Spinal cord (tissue), 10 donors: ENCODE measurements around the gene RPL13. TPM values are rescaled to one million over a fixed set of nuclear protein-coding genes. Genes with fewer than 3 reads are reported as not detected.

Source experiments
- DNase-seq, 6 donors: peaks; one replicate each; pipeline versions ENCODE4 v3.0.0 to v3.0.0-alpha.2; 2013 to 2015; ENCODE audit warnings: low spot score in 6 of 6, low read depth in 4 of 6
- H3K27ac ChIP-seq: one replicate; pipeline ENCODE4 v1.5.1; 2013; ENCODE audit warnings: low read depth, low read length, control low read depth
- H3K27me3 ChIP-seq: one replicate; pipeline ENCODE4 v1.6.1; 2013; ENCODE audit warnings: low read length; ENCODE audit not compliant: control insufficient read depth, insufficient read depth
- H3K36me3 ChIP-seq: one replicate; pipeline ENCODE4 v1.6.1; 2013; ENCODE audit warnings: low read length; ENCODE audit not compliant: control insufficient read depth, insufficient read depth
- H3K4me1 ChIP-seq: one replicate; pipeline ENCODE4 v1.6.1; 2013; ENCODE audit warnings: low read length; ENCODE audit not compliant: control insufficient read depth, insufficient read depth
- H3K4me3 ChIP-seq: one replicate; pipeline ENCODE4 v1.5.1; 2013; ENCODE audit warnings: low read depth, low read length, control low read depth
- H3K9me3 ChIP-seq: one replicate; pipeline ENCODE4 v1.6.1; 2013; ENCODE audit warnings: low read length; ENCODE audit not compliant: control insufficient read depth, insufficient read depth
- WGBS: methylation state at CpG from one replicate; pipeline ENCODE4 v1.1.5; 2013; ENCODE audit warnings: missing lambda C conversion rate; ENCODE audit not compliant: insufficient coverage; 5-methylcytosine and 5-hydroxymethylcytosine counted together
- polyA plus RNA-seq, 2 donors: library from polyadenylated mRNA; unstranded; fragments of 120-200 nt; gene quantifications; one replicate each; pipeline ENCODE4 v1.2.1, GENCODE V29; 2013; ENCODE audit not compliant: insufficient read length in 2 of 2
- total RNA-seq, 2 donors: library from RNA; depleted of rRNA in 1 of 2; stranded (reverse); fragments of 120-200 nt in 1 of 2; fragments of >200 nt in 1 of 2; gene quantifications; one replicate each; pipeline versions ENCODE4 v1.2.3 to v1.2.4, GENCODE V29; 2013 to 2014
- donor health status: healthy.

The RPL13 gene
- total and polyA plus RNA-seq, 4 donors, result 1,019 to 2,411 (median 1,920) TPM

- peaks cover 72% of the 10 kb centered on the region for H3K4me1 ChIP-seq
- no peaks in the 10 kb centered on the region for H3K27me3 ChIP-seq
Measured at GRCh38 chr16:89561142-89561883, 831 bp downstream of the RPL13 start.

GRCh38 chr16:89561884-89562599 lies 1.6 kb downstream of the RPL13 start:
- Histone ChIP-seq H3K27ac (no peak overlapping the region), H3K4me1 (peaks cover 67% of the 10 kb centered on the region), H3K9me3 (no peaks in the 10 kb centered on the region), H3K27me3 (no peaks in the 10 kb centered on the region), H3K36me3 (peaks cover 57% of the 10 kb centered on the region), H3K4me3 (peak overlapping the region; percentile 78)
- WGBS, result 78% methylated on average over 12 of the region's 23 CpGs
- no peak for DNase-seq

More at GRCh38 chr16:89561142-89561883, 831 bp downstream of the RPL13 start:
- H3K36me3 ChIP-seq, result peaks cover 62% of the 10 kb centered on the region
- DNase-seq, result no peak
- H3K27ac ChIP-seq, result no peak overlapping the region
- peak overlapping the region; percentile 78 for H3K4me3 ChIP-seq
- no peaks in the 10 kb centered on the region for H3K9me3 ChIP-seq
- WGBS, result 4% methylated on average over 56 of the region's 58 CpGs

GRCh38 chr16:89562939-89563338 lies 2.5 kb downstream of the RPL13 start:
- Histone ChIP-seq H3K36me3 (peaks cover 58% of the 10 kb centered on the region), H3K4me1 (peaks cover 58% of the 10 kb centered on the region), H3K4me3 (no peak overlapping the region), H3K27me3 (no peaks in the 10 kb centered on the region), H3K27ac (no peak overlapping the region), H3K9me3 (no peaks in the 10 kb centered on the region)
- 63% methylated on average over 12 of the region's 12 CpGs for WGBS
- DNase-seq, result no peak

- no peak overlapping the region for H3K27ac ChIP-seq
Measured at GRCh38 chr16:89563639-89564392, 3.3 kb downstream of the RPL13 start.

GRCh38 chr16:89564476-89565255 lies 4.2 kb downstream of the RPL13 start:
- H3K36me3 ChIP-seq, result peaks cover 60% of the 10 kb centered on the region
- no peak overlapping the region for H3K4me3 ChIP-seq
- H3K27me3 ChIP-seq, result no peaks in the 10 kb centered on the region
- no peaks in the 10 kb centered on the region for H3K9me3 ChIP-seq
- H3K27ac ChIP-seq, result no peak overlapping the region
- 66% methylated on average over 20 of the region's 22 CpGs for WGBS
- H3K4me1 ChIP-seq, result peaks cover 50% of the 10 kb centered on the region
- no peak for DNase-seq

More at GRCh38 chr16:89563639-89564392, 3.3 kb downstream of the RPL13 start:
- H3K36me3 ChIP-seq, result peaks cover 60% of the 10 kb centered on the region
- no peak for DNase-seq
- no peaks in the 10 kb centered on the region for H3K9me3 ChIP-seq
- H3K4me1 ChIP-seq, result peaks cover 54% of the 10 kb centered on the region
- H3K4me3 ChIP-seq, result no peak overlapping the region
- 50% methylated on average over 10 of the region's 12 CpGs for WGBS
- no peaks in the 10 kb centered on the region for H3K27me3 ChIP-seq

- peaks cover 60% of the 10 kb centered on the region for H3K36me3 ChIP-seq
- H3K4me3 ChIP-seq, result no peak overlapping the region
- no peak overlapping the region for H3K27ac ChIP-seq
- H3K4me1 ChIP-seq, result peaks cover 46% of the 10 kb centered on the region
- H3K27me3 ChIP-seq, result no peaks in the 10 kb centered on the region
- DNase-seq, result no peak
- WGBS, result 37% methylated on average over 3 of the region's 3 CpGs
- no peaks in the 10 kb centered on the region for H3K9me3 ChIP-seq
Measured at GRCh38 chr16:89565256-89565505, 4.7 kb downstream of the RPL13 start.

- H3K27ac ChIP-seq, result no peak overlapping the region
- H3K27me3 ChIP-seq, result no peaks in the 10 kb centered on the region
- H3K4me1 ChIP-seq, result peaks cover 46% of the 10 kb centered on the region
- no peaks in the 10 kb centered on the region for H3K9me3 ChIP-seq
- peak in 2 of 6 donors; percentile 37 to 55 for DNase-seq
- H3K36me3 ChIP-seq, result peaks cover 60% of the 10 kb centered on the region
- H3K4me3 ChIP-seq, result peak overlapping the region; percentile 9
- 11% methylated on average over 42 of the region's 46 CpGs for WGBS
Measured at GRCh38 chr16:89565506-89566372, 5.3 kb downstream of the RPL13 start.

- Histone ChIP-seq H3K27ac (no peak overlapping the region), H3K36me3 (peaks cover 40% of the 10 kb centered on the region), H3K9me3 (no peaks in the 10 kb centered on the region), H3K4me1 (peaks cover 32% of the 10 kb centered on the region), H3K27me3 (peaks cover 4% of the 10 kb centered on the region), H3K4me3 (no peak overlapping the region)
- 73% methylated on average over 20 of the region's 30 CpGs for WGBS
- DNase-seq, result no peak
Measured at GRCh38 chr16:89567656-89568594, 7.4 kb downstream of the RPL13 start.
